ENCODE results near the gene RAB22A.

Gene RAB22A

GRCh38 chr20:58305061-58305460 is 4.5 kb upstream of the RAB22A start:
- no peak for DNase-seq

DNA sequence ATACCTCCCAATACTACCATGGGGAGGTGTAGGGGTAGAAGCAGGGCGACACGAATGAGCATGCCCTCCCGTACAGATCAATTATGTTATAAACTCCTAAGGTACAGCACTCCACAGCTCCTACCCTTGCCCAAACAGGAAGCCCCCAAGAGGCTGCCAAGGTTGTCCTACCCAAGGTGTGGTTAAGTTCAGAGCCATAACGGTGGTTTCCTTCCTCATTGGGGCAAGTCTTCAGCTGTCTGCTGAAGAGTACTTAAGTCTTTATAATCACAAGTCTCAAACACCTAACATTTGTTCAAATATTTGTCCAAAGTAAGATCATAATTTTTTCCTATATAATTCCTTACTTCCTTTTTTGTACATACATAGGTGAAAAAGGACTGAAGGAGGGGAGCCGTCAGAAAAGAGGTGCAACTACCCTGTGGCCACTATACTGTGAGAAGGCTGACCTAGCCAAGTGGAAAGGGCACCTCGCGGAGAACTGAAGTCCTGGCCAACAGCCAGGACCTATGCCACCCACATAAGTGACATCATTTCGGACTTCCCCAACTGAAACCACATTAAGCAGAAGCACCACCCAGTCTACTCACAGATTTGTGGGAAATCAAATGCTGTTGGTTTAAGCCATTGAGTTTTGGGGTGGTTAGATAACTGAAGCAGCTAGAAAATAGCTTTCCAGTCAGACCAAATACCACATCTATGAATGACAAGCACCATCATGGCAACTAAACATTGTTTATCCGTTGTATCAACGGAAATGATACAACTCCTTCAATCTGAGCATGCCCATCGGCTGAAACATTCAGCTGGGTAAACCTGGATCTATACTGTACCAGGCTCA is 2.9 kb upstream of the RAB22A start:
- DNase-seq, result peak; percentile 12 to 30 (median 22)

DNA sequence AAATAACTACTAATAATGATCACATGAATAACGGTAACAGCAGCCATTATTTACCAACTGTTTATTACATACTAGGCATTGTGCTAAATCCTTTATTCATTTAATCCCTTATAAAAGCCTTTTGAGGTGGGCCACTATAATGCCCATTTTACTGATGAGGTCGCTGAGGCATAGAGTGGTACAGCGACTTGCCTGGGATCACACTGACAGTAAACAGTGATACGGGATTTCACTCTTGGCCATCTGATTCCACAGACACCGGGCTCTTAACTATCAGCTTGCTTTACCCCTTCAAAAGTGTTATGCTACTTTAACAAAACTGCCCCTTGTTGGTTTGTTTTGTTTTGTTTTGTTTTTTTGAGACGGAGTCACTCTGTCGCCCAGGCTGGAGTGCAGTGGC is 2.2 kb upstream of the RAB22A start:
- no peak for DNase-seq

DNA sequence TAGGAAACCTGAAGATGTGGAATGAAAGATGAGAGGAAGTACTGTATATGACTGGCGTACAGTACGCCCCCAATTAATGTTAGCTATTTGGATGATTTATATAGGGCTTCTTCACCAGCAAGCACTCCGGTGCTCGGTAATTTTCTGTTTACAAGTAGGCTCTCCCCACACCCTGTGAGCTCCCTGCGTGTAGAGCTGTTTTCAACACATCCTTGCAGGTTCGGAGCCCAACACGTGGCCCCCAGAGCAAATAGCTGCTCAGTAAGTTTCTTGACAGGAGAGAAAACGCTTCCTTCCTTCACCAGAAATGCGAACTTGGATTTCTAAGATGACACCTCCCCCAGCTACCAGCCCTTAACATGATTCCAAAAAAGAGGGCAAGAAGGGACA is 1.2 kb upstream of the RAB22A start:
- DNase-seq, result no peak

GRCh38 chr20:58308680-58309527 is 611 bp upstream of the RAB22A start:
- DNase-seq, result peak in 3 of 4 experiments; percentile 44 to 62 (median 59)

DNA sequence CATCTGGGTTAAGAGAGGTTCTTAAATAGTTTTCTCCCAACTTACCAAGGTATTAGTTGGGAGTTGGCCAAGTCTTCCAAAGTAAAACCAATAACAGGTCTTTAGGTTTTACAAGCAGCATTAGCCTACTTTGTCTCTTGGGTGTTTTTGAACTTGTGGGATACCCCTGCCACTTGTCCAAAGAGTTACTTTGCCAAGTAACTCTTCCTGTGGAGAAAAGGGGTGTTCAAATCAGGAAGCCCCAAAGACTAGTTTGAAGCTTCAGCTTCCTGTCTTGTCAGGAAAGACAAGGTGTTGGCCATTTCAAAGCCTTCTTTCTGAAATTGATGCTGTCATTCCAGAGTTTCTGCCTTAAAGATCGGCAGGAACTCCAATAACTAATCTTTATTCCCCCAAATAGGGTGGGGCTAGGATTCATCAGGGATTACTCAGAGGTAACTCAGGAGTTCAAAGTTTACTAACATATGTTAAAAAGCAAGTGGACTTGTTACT is 822 bp downstream of the RAB22A start:
- DNase-seq, result no peak

DNA sequence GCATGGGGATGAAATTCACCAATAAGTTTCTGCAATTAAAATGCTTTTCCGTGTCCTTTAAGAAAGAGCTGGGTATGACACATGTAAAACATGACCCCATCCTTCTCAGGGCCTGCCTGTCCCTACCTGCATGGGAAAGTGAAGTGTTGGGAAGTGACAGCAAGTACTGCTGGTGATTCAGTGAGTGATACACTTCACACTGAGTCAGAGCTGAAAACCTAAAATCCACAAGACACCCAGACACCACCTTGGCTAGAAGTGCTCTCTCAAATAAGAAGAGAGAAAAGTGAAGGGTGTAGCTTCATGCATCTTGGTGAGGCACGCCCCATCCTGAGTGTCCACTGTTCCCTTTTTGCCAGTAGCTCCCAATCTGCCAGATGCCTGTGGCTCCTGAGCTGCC is 3.3 kb downstream of the RAB22A start:
- no peak for DNase-seq

DNA sequence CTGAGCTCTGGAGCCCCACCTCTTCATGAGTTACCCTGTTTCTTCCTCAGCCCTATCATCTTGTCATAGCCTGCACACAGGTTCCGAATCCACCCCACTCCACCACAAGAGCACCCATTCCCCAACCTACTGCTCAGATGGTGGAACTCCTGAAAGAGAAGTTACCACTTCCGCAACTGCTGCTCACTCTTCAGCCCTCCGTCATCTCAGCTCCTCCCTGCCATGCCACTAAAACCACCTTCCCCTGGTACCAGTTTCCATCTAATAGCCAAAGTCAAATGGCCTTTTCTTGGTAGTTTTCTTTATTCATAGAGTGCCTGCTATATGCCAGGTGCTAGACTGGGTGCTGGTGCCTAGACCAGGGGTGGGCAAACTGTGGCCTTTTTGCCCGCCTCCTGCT is 3.9 kb downstream of the RAB22A start:
- DNase-seq, result no peak

GRCh38 chr20:58321205-58321604 is 11.7 kb downstream of the RAB22A start:
- DNase-seq, result no peak

DNA sequence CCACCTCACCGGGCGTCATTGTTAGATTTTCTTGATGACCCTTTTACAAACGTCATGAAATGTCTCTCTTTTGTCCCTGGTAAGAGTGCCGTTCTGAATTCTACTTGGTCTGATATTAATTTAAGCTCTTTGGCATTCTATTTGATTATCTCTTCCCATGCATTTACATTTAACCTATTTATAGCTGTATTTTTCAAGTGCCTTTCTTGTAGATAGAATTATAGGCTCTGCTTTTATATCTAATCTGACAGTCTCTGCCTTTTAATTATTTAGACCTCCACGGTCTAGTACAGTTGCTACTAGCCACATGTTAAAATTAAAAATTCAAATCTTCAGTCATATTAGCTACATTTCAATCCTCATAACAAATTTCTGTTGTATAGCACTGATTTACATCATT is 12.6 kb downstream of the RAB22A start:
- no peak for DNase-seq

GRCh38 chr20:58325912-58326311 is 16.4 kb downstream of the RAB22A start:
- no peak for DNase-seq

DNA sequence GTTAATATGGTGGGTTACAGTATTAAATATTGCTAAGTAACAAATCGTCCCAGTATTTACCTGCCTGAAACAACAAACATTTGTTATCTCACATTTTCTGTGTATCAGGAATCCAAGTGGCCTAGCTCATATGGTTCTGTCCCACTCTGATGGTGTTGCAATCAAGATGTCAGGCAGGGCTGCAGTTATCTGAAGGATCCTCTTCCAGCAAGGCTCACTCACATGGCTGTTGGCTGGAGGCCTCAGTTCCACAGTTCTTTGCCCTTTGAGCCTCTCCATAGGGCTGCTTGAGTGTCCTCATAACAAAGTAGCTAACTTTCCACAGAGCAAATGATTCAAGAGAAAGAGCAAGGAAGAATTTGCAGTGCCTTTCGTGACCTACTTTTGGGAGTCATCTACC is 17.7 kb downstream of the RAB22A start:
- no peak for DNase-seq

- no peak for DNase-seq
These were observed 19.3 kb downstream of the RAB22A start for GRCh38 chr20:58328836-58329235.

DNA sequence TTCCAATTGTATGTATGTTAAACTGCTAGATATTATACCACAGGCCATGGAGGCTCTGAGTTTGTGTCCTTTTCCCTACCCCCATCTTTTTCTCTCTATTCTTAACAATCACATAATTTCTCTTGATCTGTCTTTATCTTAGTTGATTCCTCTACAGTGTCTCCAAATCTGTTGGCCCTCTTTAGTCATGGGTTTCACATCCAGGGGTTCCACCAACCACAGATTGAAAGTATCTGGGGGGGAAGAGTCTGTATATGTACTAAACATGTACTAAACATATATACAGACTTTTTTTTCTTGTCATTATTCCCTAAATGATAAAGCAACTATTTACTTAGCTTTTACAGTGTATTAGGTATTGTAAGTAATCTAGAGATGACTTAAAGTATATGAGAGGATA is 20.2 kb downstream of the RAB22A start:
- no peak for DNase-seq

- no peak for DNase-seq
These were observed 20.7 kb downstream of the RAB22A start for GRCh38 chr20:58330249-58330648.

- DNase-seq, result no peak
These were observed 21.2 kb downstream of the RAB22A start for GRCh38 chr20:58330687-58331086.

DNA sequence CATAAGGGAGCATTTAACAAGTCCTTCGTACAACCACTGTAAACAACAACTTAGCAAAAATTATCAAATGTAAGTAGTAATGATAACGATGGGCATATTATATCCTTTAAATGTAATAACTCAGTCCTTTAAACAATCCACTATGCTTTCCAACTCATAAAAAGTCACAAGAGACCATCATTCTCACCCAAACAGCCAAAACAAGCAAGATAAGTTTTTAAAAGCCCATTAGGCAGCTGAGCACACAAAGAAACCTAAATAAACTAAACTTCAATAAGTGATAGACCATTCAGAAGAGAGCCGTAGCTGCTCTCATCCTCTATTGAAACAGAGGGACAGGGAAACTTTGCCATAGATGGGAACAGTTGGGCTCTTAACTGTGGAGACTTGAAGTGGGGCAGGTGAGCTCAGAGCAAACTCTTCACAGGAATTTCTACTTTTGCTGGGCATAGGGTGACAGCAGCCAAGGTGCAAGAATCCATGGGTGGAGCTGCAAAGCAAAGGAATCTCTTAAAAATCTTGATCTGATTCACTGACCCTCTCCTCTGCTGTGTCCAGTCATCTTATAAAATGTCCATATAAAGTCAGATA is 22.5 kb downstream of the RAB22A start:
- DNase-seq, result no peak

GRCh38 chr20:58339741-58340140 is 30.2 kb downstream of the RAB22A start:
- DNase-seq, result no peak

DNA sequence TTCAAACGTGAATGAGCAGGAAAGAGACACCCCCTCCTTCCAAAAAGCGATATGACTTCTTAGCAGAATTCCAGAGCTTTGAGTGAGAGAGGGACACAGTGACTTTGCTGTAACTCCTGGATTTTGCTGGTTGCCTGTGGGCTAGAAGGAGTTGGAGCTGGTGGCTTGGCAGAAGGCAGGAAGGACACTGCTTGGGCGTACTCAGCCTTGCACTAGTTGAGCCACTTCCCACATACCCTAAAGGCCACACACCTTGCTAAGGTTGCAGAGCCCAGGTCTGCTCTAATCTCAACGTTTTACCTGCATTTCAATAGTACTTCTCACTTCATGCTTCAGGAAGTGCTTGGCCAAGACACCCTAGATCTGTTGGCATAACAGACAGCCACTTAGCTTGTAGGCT is 30.6 kb downstream of the RAB22A start:
- no peak for DNase-seq

GRCh38 chr20:58340853-58341252 is 31.3 kb downstream of the RAB22A start:
- no peak for DNase-seq

DNA sequence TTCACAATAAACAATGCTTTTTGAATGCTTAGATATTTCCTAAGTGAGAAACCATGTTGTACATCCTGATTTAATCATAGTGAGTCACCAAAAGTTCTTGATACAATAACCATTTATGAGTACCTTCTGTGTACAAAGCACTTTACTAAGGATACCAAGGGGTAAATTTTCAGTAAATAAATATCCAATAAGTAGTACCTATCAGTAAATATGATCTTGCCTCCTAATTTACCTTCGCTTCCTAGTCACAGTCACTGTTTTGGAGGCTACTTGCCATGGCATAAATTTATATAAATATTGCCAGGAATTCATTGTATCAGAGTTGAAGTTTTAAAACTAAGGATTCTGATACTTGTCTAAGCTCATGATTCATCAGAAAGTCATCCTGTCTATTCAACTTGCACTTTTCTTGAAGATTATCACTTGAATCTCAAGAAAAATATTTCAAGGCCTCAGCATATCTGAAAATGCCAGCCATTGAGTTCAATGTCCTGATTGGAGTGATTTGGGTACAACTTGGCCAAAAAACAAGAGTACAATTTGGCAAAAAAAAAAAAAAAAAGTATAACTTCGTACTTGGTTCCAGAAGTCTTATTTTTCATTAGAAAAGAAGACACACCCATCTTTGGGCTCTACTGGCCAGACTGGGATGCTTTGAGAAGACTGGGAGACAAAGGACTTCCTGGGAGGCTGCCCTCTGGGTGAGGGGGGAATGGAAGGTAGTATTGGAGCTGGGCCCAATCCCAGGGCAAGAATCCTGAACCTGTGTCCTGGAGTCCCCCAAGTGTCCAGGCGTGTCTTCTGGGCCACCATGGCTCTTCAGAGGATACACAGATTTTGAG is 32.8 kb downstream of the RAB22A start:
- no peak for DNase-seq

DNA sequence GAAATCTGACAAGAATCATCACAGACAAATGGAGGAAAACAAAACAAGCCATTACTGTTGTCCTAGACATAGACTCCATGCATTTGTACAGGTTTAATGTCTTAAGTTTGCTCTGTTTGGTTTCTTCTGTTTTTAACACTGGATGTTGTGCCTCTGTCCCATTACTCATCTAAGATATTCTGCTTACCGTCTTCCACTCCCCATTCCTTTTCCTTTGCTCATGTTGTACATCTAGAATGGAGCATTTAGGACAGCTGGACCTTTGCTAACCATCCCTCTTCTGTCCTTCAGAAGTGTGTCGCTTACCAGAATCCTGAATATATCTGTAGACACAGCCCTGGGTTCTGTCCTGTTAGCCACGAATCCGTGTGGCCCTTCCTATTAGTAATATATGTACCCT is 35.2 kb downstream of the RAB22A start:
- no peak for DNase-seq

DNA sequence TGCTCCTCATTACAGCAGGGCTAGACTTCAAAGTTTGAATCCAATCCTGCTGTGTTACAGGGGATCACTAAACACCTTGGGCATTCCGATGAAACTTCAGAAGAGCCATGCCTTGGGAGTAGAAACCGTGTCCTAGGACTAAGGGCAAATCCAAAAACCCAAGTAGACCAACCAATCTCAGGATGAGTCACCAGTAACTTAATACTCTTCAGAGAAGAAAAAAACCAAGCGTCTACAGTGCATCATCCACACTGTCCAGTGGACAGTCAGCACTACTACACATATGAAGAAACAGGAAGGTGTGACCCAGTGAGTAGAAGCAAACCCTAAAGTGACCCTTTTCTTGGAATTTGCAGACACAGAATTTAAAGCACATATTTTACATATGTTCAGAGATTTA is 40.1 kb downstream of the RAB22A start:
- no peak for DNase-seq
